PC-3 (cell line): ENCODE measurements around the gene PSMC3IP.

Experiments
- CTCF ChIP-seq: fragments of 300-600 bp; sonication (generic); conservative IDR thresholded peaks from 2 replicates; pipeline ENCODE4 v1.5.1; 2017; ENCODE audit warnings: antibody characterized with exemption, low read depth, mild to moderate bottlenecking, low read length
- EZH2phosphoT487 ChIP-seq: fragments of 300-600 bp; sonication (generic); IDR thresholded peaks from 2 replicates; pipeline ENCODE4 v1.6.1; 2018; ENCODE audit warnings: mild to moderate bottlenecking, antibody characterized with exemption, low read length, borderline replicate concordance

- TF ChIP-seq EZH2phosphoT487 (no peak), CTCF (peak; percentile 56)
These were observed 41.1 kb upstream of the PSMC3IP start for GRCh38 chr17:42618442-42619150.
